GM12801 (cell line): ENCODE data around the gene SRSF7.

Experiments
- TF ChIP-seq, protein P1 (sequence below): IDR thresholded peaks from one replicate; pipeline ENCODE4 v1.5.1; 2011; ENCODE audit warnings: control low read depth; ENCODE audit not compliant: insufficient read length; ENCODE audit errors: extremely low read depth

The SRSF7 gene

DNA sequence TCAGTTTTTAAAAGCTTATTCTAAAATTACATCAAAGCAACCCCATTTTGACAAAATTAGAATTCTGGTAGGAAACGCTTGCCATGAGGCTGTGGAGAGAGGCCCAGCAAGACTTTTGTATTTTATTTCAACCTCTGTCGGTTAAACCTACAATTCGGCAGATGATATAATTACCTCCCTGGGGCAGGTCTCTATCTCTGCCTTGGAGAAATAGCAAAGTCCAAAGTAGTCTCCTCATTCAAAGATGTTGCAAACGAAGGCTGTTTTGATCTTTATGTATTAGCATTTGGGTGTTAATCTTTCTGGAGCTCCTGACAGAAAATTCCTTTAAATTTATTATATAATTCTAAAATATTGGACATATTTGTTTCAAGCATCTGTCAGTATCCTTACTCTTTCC is 49.6 kb downstream of the SRSF7 start:
- TF ChIP-seq, protein P1, sequence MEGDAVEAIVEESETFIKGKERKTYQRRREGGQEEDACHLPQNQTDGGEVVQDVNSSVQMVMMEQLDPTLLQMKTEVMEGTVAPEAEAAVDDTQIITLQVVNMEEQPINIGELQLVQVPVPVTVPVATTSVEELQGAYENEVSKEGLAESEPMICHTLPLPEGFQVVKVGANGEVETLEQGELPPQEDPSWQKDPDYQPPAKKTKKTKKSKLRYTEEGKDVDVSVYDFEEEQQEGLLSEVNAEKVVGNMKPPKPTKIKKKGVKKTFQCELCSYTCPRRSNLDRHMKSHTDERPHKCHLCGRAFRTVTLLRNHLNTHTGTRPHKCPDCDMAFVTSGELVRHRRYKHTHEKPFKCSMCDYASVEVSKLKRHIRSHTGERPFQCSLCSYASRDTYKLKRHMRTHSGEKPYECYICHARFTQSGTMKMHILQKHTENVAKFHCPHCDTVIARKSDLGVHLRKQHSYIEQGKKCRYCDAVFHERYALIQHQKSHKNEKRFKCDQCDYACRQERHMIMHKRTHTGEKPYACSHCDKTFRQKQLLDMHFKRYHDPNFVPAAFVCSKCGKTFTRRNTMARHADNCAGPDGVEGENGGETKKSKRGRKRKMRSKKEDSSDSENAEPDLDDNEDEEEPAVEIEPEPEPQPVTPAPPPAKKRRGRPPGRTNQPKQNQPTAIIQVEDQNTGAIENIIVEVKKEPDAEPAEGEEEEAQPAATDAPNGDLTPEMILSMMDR = no peak

DNA sequence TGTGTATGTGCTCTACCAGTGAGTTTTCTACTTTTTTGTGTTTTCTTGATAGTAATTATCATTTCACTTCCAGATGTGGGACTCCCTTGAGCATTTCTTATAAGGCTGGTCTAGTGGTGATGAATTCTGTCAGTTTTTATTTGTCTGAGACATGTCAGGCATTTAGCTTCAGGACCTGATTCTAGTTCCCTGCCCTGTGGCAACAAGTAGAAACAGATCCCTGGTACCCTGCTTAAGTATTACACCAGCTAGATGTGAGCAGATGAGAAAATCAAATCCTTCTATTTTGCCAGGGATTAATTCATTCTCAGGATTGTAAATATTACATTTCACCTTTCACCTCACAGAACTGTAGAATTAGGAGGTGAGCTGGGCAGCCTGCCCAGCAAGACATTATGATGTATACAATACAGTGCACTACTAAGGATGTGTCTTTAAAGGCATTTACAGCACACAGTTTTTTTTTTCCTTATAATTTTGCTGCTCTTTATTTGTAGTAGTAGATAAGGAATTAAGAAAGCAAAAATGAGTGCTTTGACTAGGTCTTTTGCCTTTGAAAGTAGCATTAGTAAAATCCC is 50.2 kb downstream of the SRSF7 start:
- TF ChIP-seq, protein P1 = no peak

DNA sequence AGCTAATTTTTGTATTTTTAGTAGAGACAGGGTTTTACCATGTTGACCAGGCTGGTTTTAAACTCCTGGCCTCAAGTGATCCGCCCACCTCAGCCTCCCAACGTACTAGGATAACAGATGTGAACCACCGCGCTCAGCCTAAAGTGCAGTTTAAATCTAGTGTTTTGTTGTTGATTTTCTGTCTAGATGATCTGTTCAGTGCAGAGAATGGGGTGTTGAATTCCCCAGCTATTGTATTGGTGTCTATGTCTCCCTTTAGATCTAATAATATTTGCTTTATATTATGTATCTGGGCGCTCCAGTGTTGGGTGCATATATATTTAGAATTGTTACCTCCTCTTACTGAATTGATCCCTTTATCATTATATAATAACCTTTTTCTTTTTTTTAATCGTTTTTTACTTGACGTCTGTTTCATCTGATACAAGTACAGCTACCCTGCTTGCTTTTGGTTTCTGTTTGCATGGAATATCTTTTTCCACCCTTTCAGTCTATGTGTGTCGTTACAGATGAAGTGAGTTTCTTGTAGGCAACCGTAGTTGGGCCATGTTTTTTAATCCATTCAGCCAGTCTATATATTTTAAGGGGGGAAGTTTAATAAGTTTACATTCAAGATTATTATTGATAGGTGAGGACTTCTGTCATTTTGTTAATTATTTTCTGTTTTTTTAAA is 50.9 kb downstream of the SRSF7 start:
- TF ChIP-seq, protein P1 = no peak

DNA sequence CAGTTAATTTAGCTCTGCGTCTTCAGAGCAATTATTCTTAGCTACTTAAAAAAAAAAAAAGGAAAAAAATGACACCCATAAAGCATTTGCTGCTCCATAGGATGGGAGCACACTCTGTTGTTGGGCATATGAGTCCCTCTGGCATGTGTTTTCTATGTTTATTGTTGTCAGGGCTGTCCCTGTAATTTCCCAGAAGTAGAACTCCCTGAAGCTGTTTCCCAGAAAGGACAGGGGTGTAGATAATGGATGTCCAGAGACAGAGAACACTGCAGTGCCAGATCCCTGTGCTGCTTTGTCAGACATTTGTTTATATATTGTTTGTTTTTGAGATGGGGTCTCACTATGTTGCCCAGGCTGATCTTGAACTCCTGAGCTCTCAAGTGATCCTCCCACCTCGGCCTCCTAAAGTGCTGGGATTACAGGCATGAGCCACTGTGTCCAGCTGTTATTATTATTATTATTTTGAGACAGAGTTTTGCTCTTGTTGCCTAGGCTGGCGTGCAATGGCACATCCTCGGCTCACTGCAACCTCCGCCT is 52.6 kb downstream of the SRSF7 start:
- TF ChIP-seq, protein P1 = no peak

DNA sequence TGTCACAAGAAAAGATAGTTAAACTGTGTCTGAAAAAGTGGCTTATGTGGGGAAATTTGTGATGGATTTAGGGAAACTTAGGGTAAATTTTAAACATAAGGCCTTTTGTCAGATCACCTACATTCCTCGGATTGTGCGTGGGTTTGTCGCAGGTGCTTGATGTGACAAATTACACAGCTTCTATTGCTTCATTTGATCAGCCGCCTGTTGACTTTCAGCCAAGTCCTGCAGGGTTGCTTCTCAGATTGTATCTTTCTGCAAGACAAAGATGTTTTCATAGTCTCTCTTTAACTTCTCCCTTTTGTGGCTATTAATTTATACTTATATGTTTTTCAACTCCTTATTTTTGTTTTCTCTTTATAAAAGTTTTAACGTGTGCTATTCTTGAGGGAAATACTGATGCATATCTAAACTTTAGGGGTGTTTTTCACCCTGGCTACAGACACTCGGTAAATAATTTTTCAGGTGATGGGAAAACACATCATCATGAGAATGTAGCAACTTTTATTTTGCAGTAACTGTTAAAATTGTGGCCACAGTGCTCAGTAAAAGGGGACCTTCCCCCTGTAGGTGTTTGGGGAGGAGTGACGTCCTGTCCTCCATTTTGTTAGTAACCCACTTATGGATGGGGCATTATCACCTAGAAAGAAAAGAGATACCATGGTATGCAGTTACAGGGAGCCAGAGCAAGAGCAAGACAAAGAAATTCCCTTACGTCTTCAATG is 53.9 kb downstream of the SRSF7 start:
- TF ChIP-seq, protein P1 = no peak
